G401 (cell line): Measurements from ENCODE around the gene DSTYK. TPM values are rescaled to one million over a fixed set of nuclear protein-coding genes. Genes with fewer than 3 reads are reported as not detected.

Experiments
- DNase-seq: peaks from one replicate; pipeline ENCODE4 v3.0.0-alpha.2; 2015; ENCODE audit warnings: low spot score
- in situ Hi-C: cut with HindIII; loops from 2 replicates; pipeline ENCODE4 v1.10.0; 2016; ENCODE audit warnings: low sequenced_read_pairs, mixed read lengths
- total RNA-seq: library from RNA; depleted of rRNA; stranded (reverse); fragments of >200 nt; shearing (Covaris generic); gene quantifications from 2 replicates; pipeline ENCODE4 v1.2.3, GENCODE V29; 2014; rRNA removed

Gene DSTYK
- total RNA-seq, 1 experiment from 2014 or later, result 8.6 TPM

GRCh38 chr1:205107327-205107726, 104.2 kb downstream of the DSTYK start:
- DNase-seq, result no peak
- in situ Hi-C loops, result no loop called here

GRCh38 chr1:205102404-205102803, 109.1 kb downstream of the DSTYK start:
- DNase-seq, result no peak
- in situ Hi-C loops, result no loop called here

GRCh38 chr1:205098242-205098641, 113.3 kb downstream of the DSTYK start:
- in situ Hi-C loops, result no loop called here

GRCh38 chr1:205095422-205095821, 116.1 kb downstream of the DSTYK start:
- no peak for DNase-seq
- in situ Hi-C loops, result no loop called here

More at GRCh38 chr1:205098242-205098641, 113.3 kb downstream of the DSTYK start:
- no peak for DNase-seq

Other genes starting within 250 kb of the DSTYK start
- gene CNTN2, start 168.5 kb downstream of the DSTYK start, total RNA-seq, result 0.06 TPM in 1 of 2 replicates, not detected in the other
- 2.4 and 2.5 TPM in 2 replicates for gene TMEM81, start 127.2 kb downstream of the DSTYK start, total RNA-seq
- gene RBBP5, start 89.7 kb downstream of the DSTYK start, total RNA-seq, result 21.7 and 33.5 TPM in 2 replicates
- gene TMCC2, start 16.2 kb upstream of the DSTYK start, total RNA-seq, result 5.4 and 6.2 TPM in 2 replicates
- 6.3 and 8.3 TPM in 2 replicates for gene NUAK2, start 110.0 kb upstream of the DSTYK start, total RNA-seq
- gene KLHDC8A, start 145.2 kb upstream of the DSTYK start, total RNA-seq, result 1.3 and 2.8 TPM in 2 replicates
- 13.2 and 15.0 TPM in 2 replicates for gene LEMD1, start 210.4 kb upstream of the DSTYK start, total RNA-seq
- 1.7 and 1.8 TPM in 2 replicates for gene BLACAT1, start 244.3 kb upstream of the DSTYK start, total RNA-seq